ENCODE results near the gene MAG.
"Not testable (repeated sequence)": the region's sequence is repeated elsewhere in the genome, so short reads cannot be mapped to it uniquely, and the experiment has no call there.

- TF ChIP-seq CTCF, POLR2A (IDR thresholded peaks at IDR 0.05): not testable (repeated sequence)
Measured at GRCh38 chr19:35360081-35360480, 68.1 kb downstream of the MAG start.
